NOMO-1 (cell line): ENCODE data around the gene CIB1.

Experiments
- DNase-seq, 2 experiments: peaks; one replicate each; lab custom pipeline; 2025; ENCODE audit not compliant: unreplicated experiment in 2 of 2; lab: John Stamatoyannopoulos, UW

The CIB1 gene

GRCh38 chr15:90219421-90220141 is 14.2 kb downstream of the CIB1 start:
- peak; percentile 9 for DNase-seq

- DNase-seq = no peak
Measured at GRCh38 chr15:90217671-90218394, 15.9 kb downstream of the CIB1 start.

- no peak for DNase-seq
Measured at GRCh38 chr15:90214553-90215196, 19.1 kb downstream of the CIB1 start.

DNA sequence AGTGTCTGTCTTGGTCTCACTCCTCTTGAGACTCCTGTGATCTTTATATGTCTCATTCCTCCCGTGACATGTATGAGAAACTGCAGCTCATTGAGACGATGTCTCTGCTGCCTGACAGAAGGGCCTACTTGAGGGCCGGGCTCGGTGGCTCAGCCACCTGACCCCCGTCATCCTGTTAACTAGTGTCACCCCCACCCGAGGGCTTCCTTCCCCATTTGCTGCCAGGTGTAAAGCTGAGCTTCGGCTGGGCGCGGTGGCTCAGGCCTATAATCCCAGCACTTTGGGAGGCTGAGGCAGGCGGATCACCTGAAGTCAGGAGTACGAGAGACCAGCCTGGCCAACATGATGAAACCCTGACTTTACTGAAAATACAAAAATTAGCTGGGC is 19.9 kb downstream of the CIB1 start:
- DNase-seq = no peak

DNA sequence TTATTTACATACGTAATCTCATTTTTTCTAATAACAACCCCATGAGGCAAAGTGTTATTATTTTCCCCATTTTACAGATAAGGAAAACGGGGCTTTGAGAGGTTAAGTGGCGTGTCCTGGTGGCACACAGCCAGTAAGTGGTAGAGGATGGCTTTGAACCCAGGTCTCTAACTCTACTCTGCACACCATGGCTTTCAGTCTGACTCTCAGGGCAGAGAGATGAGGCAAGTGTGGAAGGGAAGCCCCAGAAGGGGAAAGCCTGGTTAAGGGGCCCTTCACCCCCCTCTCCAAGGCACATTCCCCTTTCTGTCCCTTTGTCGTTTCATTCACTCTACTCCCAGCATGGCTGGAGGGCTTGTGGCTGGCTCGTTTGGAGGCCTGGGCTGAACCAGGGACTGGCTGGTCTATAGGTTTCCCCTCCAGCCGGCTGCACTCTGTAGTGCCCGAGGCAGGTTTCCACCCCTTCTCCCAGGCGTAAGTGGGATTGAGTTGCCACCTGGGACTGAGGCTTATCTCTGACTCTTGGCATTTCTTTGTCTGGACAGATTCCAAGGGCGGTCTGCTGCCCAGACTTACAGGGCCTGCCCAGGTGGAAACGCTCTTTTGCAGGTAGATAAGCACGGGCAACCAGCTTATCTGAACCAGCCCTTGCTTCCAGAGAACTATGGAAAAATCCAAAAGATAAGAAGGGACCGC is 20.5 kb downstream of the CIB1 start:
- no peak for DNase-seq

GRCh38 chr15:90212221-90213098 is 21.3 kb downstream of the CIB1 start:
- no peak for DNase-seq

DNA sequence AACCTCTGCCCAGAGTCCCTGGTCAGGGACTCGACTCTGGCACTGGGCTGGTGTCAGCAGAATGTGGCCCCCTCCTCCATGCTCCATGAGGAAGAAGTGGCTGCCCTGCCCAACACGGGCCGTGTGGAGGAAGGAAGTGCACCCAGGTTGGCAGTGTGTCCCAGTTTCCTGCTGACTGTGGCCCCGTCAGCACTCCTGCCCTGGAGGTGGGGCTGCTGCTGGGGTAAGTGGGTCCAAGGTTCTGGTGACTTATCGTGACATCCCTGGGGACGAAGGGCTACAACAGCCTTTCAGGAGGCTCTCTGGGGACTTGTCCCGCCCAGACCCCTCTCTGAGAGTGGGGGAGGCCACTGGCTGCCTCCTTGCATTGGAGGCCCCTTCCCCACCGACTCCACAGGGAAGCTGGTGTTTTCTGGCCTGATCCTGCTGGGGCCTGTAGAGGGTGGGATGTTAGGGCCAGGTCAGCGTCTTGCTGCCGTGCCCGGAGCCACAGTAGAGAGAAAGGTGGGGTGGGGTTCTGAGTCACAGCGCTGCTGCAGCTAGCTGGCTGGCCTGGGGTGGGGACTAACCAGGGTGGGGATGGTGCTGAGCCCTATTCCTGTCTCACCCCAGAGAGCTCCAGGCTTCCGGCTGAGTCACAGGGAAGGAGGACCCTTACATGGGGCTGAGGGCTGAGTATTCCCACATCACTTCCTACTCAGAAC is 22.1 kb downstream of the CIB1 start:
- DNase-seq = no peak

DNA sequence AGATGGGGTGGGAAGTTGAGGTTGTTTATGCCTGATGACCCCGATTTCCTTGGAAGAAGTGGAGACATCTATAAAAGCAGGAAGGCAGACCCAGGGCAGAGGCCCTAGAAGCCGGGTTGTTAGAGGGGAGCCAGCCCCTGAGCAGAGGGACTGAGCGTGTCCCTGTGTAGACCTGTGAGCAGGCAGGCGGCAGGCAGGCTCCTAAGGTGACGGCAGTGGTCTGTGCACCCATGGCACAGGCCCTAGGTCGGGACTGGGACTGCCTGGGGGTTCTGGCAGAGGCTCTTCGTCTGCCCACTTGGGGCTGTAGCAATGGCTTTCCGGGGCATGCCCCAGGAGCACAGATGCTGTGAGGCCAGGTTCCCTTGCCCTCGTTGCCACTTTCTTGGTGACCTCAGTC is 22.7 kb downstream of the CIB1 start:
- DNase-seq = no peak

DNA sequence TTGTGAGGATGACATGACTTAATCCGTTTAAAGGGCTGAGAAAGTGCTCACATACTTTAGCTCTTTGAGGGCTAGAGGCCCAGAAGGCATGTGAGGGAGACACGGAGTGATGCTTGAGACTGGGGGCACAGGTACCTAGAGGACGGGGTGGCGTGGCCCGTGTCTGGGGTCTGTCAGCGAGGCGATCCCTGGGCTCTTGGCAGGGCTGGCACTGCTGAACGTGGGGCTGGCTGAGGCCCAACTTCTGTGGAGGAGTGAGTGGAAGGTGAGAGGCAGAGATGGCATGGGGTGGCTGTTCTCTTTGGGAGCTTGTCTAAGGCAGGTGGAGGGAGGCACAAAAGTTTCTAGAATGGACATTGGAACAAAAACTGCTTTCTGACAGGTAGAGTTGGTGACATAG is 23.1 kb downstream of the CIB1 start:
- DNase-seq = no peak

- DNase-seq = no peak
Measured at GRCh38 chr15:90209591-90209990, 24.1 kb downstream of the CIB1 start.

DNA sequence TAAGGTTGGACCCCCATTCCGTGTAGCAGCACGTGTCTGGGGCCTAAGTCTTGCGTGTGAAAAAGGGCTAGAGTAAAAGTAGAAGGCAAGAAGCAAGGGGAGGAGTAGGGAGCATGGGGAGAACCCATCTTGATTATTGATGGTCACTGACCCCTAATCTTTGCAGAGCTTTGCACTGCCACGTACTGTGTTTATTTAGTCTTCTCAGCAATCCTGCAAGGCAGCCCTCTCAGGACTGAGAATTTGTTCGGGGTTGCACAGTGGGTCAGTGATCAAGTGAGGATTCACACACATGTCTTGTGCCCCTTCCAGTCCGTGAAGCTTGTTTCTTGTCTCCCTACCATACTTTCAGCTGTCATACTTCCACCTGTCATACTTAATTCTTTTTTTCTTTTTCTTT is 25.4 kb downstream of the CIB1 start:
- DNase-seq = no peak

DNA sequence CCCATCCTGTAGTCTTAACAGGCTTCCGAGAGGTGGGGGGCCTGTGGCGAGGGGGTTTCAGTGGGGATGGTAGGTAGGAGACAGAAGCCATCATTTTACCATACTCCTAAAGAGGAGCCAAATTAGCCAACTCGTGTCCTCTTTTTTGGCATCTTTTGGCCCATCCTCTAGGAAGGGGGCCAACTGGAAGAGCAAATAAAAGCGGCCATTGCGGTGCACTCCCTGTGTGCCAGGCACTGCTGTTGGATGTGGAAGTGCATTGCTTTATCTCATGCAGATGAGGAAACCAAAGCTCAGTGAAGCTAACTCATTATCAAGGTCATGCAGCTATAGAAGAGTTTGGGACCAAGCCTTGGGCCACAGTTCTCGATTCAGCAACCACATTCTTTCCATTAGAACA is 26.5 kb downstream of the CIB1 start:
- no peak for DNase-seq

- peak in 1 of 2 experiments; percentile 13 for DNase-seq
Measured at GRCh38 chr15:90205886-90206285, 27.9 kb downstream of the CIB1 start.

DNA sequence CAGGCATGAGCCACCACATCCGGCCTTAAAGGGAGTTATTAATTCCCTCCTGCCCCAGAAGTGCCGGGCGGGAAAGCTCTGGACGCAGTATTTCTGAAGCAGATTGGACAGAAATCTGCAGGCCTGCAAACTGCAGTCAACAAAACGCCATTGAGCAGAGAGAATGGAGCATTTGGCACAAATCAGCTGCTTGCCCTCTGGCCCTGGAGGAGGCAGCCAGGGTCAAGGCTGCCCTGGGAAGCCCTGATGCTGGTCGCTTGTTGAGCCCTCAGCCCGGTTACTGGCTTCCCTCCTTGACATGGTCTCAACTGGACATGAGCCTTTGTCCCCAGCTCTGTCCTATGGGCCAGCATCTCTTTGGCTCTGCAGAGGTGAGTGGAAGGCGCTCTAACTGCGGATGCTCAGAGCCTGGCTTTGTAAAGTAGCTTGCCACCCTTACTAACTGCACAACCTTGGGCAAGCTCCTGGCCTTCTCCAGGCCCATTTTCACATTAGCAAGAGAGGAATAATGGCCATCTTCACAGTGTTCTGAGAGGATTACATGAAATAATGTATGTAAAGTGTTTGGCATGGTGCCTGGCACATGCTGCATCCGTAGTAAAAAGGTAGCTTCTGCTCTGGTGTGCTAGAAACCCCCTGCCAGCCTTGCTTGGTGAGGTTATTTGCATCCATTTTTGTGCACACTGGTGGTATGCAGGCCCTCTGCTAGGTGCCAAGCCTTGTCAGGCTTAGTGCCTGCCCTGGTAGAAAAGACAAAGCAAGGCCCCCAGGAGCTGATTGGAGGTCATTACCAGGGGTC is 28.5 kb downstream of the CIB1 start:
- DNase-seq = no peak

GRCh38 chr15:90203922-90204321 is 29.8 kb downstream of the CIB1 start:
- DNase-seq = no peak

GRCh38 chr15:90203473-90203872 is 30.3 kb downstream of the CIB1 start:
- DNase-seq = no peak

DNA sequence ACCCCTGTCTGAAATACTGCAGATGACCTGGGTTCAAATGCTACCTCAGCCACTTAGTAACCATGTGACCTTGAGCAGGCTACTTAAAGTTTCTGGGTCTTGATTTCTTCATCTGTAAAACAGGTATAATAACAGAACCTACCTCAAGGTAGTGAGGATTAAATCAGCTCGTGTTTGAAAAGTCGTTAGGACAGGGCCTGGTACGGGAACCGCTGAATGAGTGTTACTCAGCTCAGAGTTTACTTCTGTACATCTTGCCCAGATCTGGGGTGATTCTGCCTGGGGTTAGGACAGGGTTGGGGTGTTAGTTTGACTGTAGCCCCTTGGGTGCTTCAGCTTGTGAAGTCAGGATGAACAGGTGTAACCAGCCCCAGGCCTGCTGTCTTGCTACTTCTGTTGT is 30.8 kb downstream of the CIB1 start:
- no peak for DNase-seq

GRCh38 chr15:90201944-90202375 is 31.8 kb downstream of the CIB1 start:
- no peak for DNase-seq
